22Rv1 (cell line): Measurements from ENCODE around the gene ADA.

Experiments used
- H3K27ac ChIP-seq: fragments of 450-650 bp; 2 replicates; pipeline ENCODE4 v1.5.1; 2017
- ZFX ChIP-seq: fragments of 450-650 bp; IDR thresholded peaks from 2 replicates; pipeline ENCODE4 v1.6.1; 2017; ENCODE audit warnings: antibody characterized with exemption, borderline replicate concordance
- TF ChIP-seq, protein P1 (sequence below): fragments of 450-650 bp; IDR thresholded peaks from 2 replicates; pipeline ENCODE4 v1.5.1; 2017; ENCODE audit warnings: mild to moderate bottlenecking

The ADA gene

GRCh38 chr20:44633872-44634600 is 17.5 kb downstream of the ADA start:
- H3K27ac ChIP-seq: no peak overlapping the region
- TF ChIP-seq ZFX: no peak
- TF ChIP-seq, protein P1, sequence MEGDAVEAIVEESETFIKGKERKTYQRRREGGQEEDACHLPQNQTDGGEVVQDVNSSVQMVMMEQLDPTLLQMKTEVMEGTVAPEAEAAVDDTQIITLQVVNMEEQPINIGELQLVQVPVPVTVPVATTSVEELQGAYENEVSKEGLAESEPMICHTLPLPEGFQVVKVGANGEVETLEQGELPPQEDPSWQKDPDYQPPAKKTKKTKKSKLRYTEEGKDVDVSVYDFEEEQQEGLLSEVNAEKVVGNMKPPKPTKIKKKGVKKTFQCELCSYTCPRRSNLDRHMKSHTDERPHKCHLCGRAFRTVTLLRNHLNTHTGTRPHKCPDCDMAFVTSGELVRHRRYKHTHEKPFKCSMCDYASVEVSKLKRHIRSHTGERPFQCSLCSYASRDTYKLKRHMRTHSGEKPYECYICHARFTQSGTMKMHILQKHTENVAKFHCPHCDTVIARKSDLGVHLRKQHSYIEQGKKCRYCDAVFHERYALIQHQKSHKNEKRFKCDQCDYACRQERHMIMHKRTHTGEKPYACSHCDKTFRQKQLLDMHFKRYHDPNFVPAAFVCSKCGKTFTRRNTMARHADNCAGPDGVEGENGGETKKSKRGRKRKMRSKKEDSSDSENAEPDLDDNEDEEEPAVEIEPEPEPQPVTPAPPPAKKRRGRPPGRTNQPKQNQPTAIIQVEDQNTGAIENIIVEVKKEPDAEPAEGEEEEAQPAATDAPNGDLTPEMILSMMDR: no peak

DNA sequence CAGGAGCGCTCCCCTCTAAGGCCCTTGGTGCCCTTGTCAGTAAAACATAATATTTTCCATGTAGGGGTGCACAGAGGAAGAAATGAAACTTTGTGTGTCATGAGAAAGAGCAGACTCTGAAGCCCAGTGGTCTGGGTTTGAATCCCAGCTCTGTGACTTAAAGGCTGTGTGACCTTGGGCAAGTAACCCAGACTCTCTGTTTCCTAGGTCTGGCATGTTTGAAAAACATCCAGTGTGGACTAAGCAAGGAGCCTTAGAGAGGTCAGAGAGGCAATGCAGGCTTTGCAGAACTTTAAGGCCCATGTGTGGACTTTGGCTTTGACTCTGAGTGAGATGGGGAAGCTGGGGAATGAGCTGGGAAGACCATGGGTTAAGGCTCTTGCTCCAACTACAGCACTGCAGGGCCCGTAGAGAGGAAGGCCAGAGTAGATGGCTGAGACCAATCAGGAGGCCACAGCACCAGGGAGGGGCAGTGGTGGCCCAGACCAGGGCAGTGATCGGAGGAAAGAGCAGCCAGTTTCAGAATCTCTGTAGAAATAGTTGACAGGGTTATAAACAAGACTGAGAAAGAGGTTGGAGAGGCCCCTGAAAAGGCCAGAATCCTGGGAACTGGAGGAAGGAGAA is 18.2 kb downstream of the ADA start:
- TF ChIP-seq, protein P1: no peak
- TF ChIP-seq ZFX: no peak
- H3K27ac ChIP-seq: no peak overlapping the region

DNA sequence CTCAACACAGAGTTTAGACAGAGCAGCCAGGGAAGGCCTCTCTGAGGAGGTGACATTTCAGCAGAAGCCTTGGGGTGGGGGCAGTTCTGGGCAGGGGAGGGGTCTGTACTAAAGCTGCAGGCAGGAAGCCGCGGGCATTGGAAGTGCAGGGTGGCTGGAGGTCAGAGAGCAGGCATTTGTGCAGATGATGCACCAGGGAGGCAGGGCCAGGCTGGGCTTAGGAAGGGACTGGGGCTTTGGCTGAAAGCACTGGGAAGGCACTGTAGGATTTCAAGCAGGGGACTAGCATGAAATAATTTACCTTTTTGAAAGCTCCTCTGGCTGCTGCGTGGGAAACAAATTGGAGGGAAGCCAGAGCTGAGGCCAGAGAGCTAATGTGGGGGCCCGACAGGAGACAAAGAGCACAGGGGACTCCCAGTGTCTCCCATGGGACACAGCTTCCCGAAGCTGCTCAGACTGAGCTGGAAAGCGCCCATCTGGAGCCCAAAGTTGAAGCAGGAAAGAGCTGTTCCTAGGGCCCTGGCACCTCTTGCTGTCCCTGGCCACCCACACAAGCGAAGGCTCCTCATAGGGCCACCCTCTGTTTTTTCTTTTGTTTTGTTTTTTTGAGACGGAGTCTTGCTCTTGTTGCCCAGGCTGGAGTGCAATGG is 19.3 kb downstream of the ADA start:
- no peak overlapping the region for H3K27ac ChIP-seq
- TF ChIP-seq ZFX: no peak
- TF ChIP-seq, protein P1: no peak

DNA sequence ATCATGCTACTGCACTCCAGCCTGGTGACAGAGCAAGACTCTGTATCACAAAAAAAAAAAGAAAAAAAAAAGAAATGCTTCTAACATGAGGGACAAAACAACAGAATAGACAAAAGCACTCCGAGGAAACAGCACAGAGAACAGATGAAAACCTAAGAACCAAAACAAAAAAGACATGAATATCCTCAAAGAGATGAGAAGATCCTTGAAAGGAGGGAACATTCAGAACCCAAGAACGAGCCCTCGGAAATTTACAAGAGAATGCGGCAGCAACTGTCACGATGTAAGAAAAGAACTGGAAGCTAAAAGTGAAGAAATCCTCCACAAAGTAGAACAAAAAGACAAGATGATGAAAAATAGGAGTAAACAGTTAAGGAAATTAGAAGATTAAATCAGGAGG is 21.2 kb downstream of the ADA start:
- TF ChIP-seq ZFX: no peak
- TF ChIP-seq, protein P1: no peak
- H3K27ac ChIP-seq: no peak overlapping the region

GRCh38 chr20:44629542-44629941 is 22.0 kb downstream of the ADA start:
- H3K27ac ChIP-seq: no peak overlapping the region
- no peak for TF ChIP-seq ZFX
- TF ChIP-seq, protein P1: no peak

GRCh38 chr20:44629017-44629385 is 22.5 kb downstream of the ADA start:
- H3K27ac ChIP-seq: no peak overlapping the region
- TF ChIP-seq ZFX: no peak
- TF ChIP-seq, protein P1: no peak
